Measurements from ENCODE around the gene OR10S1.

DNA sequence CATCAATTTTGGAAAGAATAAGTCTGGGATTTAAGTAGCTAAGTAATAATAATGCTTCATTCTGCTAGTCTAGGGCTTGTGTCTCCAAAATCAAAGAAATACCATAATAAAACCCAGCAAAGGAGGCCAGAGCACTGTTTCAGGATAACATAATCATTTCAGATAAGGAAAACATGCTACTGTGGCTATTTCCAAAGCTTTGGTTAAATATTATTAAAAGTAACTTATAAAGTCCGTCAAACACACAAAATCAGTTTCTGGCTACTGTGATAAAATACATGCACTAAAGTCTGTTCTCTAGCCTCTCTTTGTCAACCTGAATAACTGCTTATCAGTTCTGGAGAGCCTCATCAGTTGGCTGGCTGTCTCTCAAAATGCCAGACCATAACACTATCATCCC is 32.4 kb downstream of the OR10S1 start:
- TF ChIP-seq CTCF (conservative IDR thresholded peaks at IDR 0.05 in 1 of 2, IDR thresholded peaks at IDR 0.05 in 1 of 2; ENCODE audit: extremely low read depth in 1 of 2, insufficient read depth in 1 of 2, low read depth in 1 of 2, low read length in 2 of 2), result no peak
- TF ChIP-seq EZH2 (IDR thresholded peaks at IDR 0.05; ENCODE audit: borderline replicate concordance, low read length), result no peak
